Subcutaneous abdominal adipose tissue (tissue), 5 donors: Measurements from ENCODE around the gene PALD1.

Experiments used
- H3K27ac ChIP-seq: one replicate; pipeline ENCODE4 v1.7.0; 2013; ENCODE audit warnings: low read depth, mild to moderate bottlenecking, inconsistent platforms, low read length, moderate library complexity
- H3K27me3 ChIP-seq, 5 donors: one replicate each; pipeline ENCODE4 v1.7.0; 2013; ENCODE audit warnings: low read length in 5 of 5, inconsistent platforms in 1 of 5; ENCODE audit not compliant: control insufficient read depth in 5 of 5, insufficient read depth in 4 of 5
- H3K36me3 ChIP-seq, 5 donors: one replicate each; pipeline ENCODE4 v1.7.0; 2013; ENCODE audit warnings: low read length in 5 of 5; ENCODE audit not compliant: control insufficient read depth in 5 of 5, insufficient read depth in 5 of 5
- H3K4me1 ChIP-seq, 5 donors: one replicate each; pipeline ENCODE4 v1.7.0; 2013; ENCODE audit warnings: low read length in 5 of 5, mild to moderate bottlenecking in 3 of 5, moderate library complexity in 1 of 5; ENCODE audit not compliant: control insufficient read depth in 5 of 5, insufficient read depth in 5 of 5
- H3K4me3 ChIP-seq, 5 donors: one replicate each; pipeline ENCODE4 v1.7.0; 2013; ENCODE audit warnings: low read length in 5 of 5, low read depth in 1 of 5
- H3K9ac ChIP-seq, 5 donors: one replicate each; pipeline ENCODE4 v1.7.0; 2013; ENCODE audit warnings: low read length in 5 of 5, mild to moderate bottlenecking in 4 of 5, moderate library complexity in 3 of 5
- H3K9me3 ChIP-seq, 5 donors: one replicate each; pipeline ENCODE4 v1.7.0; 2013; ENCODE audit warnings: low read length in 5 of 5; ENCODE audit not compliant: control insufficient read depth in 5 of 5
- donor health status: healthy.
- donor health status: healthy.
- donor health status: healthy.
- donor health status: healthy.
- donor health status: healthy.

Gene PALD1

GRCh38 chr10:70599319-70599718, 120.8 kb downstream of the PALD1 start:
- H3K36me3 ChIP-seq: no peaks in the 10 kb centered on the region
- H3K9ac ChIP-seq: no peak overlapping the region
- H3K9me3 ChIP-seq: no peaks in the 10 kb centered on the region
- H3K27me3 ChIP-seq: peaks cover 0 to 3% (median 0%) of the 10 kb centered on the region in 5 donors
- no peaks in the 10 kb centered on the region for H3K4me1 ChIP-seq
- H3K4me3 ChIP-seq: no peak overlapping the region
- no peak overlapping the region for H3K27ac ChIP-seq

GRCh38 chr10:70599791-70600190, 121.2 kb downstream of the PALD1 start:
- H3K9me3 ChIP-seq: no peaks in the 10 kb centered on the region
- no peak overlapping the region for H3K4me3 ChIP-seq
- H3K27me3 ChIP-seq: peaks cover 0 to 2% (median 0%) of the 10 kb centered on the region in 5 donors
- H3K4me1 ChIP-seq: no peaks in the 10 kb centered on the region
- no peak overlapping the region for H3K27ac ChIP-seq
- no peaks in the 10 kb centered on the region for H3K36me3 ChIP-seq
- no peak overlapping the region for H3K9ac ChIP-seq

- Histone ChIP-seq H3K27ac (no peak overlapping the region), H3K4me3 (no peak overlapping the region), H3K4me1 (no peaks in the 10 kb centered on the region), H3K36me3 (no peaks in the 10 kb centered on the region), H3K27me3 (no peaks in the 10 kb centered on the region), H3K9ac (no peak overlapping the region), H3K9me3 (no peaks in the 10 kb centered on the region)
Observed at GRCh38 chr10:70600512-70601395, 122.2 kb downstream of the PALD1 start.

DNA sequence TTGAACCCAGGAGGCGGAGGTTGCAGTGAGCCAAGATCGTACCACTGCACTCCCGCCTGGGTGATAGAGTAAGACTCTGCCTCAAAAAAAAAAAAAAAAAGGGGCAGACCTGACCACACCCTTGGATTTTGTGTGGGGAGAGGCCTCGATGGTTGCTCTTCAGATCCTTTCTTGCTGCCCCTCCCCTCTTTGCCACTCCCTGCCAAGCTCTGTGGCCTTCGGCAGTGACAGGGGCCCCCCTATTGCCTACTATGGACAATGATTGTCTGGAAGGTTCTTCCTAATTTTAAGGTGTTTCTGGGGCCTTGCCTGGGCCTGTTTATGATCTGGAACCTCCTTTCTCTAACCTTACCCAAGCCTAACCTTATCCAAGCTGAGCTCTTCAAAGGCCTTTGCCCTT, 123.2 kb downstream of the PALD1 start:
- Histone ChIP-seq H3K4me1 (no peaks in the 10 kb centered on the region), H3K4me3 (peak overlapping the region in 2 of 5 donors; percentile 24 to 33), H3K27me3 (no peaks in the 10 kb centered on the region)

GRCh38 chr10:70602665-70603448, 124.3 kb downstream of the PALD1 start, which contains the start of gene PRF1:
Gene PRF1 (minus strand): TSS chr10:70602741. CDS start chr10:70600902, 1,839 bp downstream.
- Histone ChIP-seq H3K4me3 (peak within 1 kb of the TSS in 2 of 5 donors; percentile 24 to 33), H3K9me3 (no peaks in the 10 kb centered on the region), H3K27me3 (no peaks in the 10 kb centered on the region), H3K9ac (no peak within 1 kb of the TSS), H3K27ac (no peak within 1 kb of the TSS), H3K4me1 (no peaks in the 10 kb centered on the region), H3K36me3 (no peaks in the 10 kb centered on the region)

More for the DNA sequence above, 123.2 kb downstream of the PALD1 start:
- Histone ChIP-seq H3K27ac (no peak overlapping the region), H3K36me3 (no peaks in the 10 kb centered on the region), H3K9ac (no peak overlapping the region), H3K9me3 (no peaks in the 10 kb centered on the region)

GRCh38 chr10:70603449-70603801, 124.9 kb downstream of the PALD1 start:
- no peak overlapping the region for H3K4me3 ChIP-seq
- H3K4me1 ChIP-seq: no peaks in the 10 kb centered on the region
- no peaks in the 10 kb centered on the region for H3K9me3 ChIP-seq
- H3K9ac ChIP-seq: no peak overlapping the region
- H3K27ac ChIP-seq: no peak overlapping the region
- H3K36me3 ChIP-seq: no peaks in the 10 kb centered on the region
- no peaks in the 10 kb centered on the region for H3K27me3 ChIP-seq

- Histone ChIP-seq H3K9ac (no peak overlapping the region), H3K27me3 (no peaks in the 10 kb centered on the region), H3K4me3 (no peak overlapping the region), H3K27ac (no peak overlapping the region), H3K4me1 (no peaks in the 10 kb centered on the region), H3K36me3 (no peaks in the 10 kb centered on the region), H3K9me3 (no peaks in the 10 kb centered on the region)
Observed at GRCh38 chr10:70604106-70604505, 125.5 kb downstream of the PALD1 start.

GRCh38 chr10:70605161-70605560, 126.6 kb downstream of the PALD1 start:
- Histone ChIP-seq H3K4me1 (no peaks in the 10 kb centered on the region), H3K4me3 (no peak overlapping the region), H3K9ac (no peak overlapping the region), H3K27me3 (no peaks in the 10 kb centered on the region), H3K27ac (no peak overlapping the region), H3K36me3 (no peaks in the 10 kb centered on the region), H3K9me3 (no peaks in the 10 kb centered on the region)

DNA sequence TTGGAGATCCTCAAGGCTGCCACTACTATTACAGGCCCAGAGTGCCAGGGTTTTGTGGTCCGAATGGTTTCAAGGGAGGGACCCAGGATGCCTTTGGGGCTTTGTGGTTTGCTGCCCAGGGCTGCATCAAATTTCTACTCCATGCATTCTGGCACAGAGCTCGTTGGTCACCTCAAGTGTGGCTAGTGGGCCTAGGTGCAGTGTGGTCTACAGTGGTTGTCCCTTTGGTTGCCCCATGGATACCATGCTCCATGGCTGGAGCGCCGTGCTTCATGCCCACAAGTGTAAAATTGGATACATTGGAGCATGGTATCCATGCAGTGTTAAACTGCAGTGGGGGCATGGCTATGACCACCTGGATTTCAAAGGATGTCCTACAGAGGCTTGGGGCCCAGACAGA, 129.4 kb downstream of the PALD1 start:
- H3K4me3 ChIP-seq: no peak overlapping the region
- H3K9ac ChIP-seq: no peak overlapping the region
- H3K9me3 ChIP-seq: no peaks in the 10 kb centered on the region
- no peaks in the 10 kb centered on the region for H3K36me3 ChIP-seq
- no peaks in the 10 kb centered on the region for H3K4me1 ChIP-seq
- H3K27me3 ChIP-seq: no peaks in the 10 kb centered on the region
- H3K27ac ChIP-seq: no peak overlapping the region

- no peaks in the 10 kb centered on the region for H3K4me1 ChIP-seq
- H3K36me3 ChIP-seq: no peaks in the 10 kb centered on the region
- no peak overlapping the region for H3K4me3 ChIP-seq
- H3K27ac ChIP-seq: no peak overlapping the region
- H3K27me3 ChIP-seq: no peaks in the 10 kb centered on the region
- H3K9me3 ChIP-seq: peaks cover 0 to 7% (median 3%) of the 10 kb centered on the region in 5 donors
- no peak overlapping the region for H3K9ac ChIP-seq
Observed at GRCh38 chr10:70613941-70614340, 135.4 kb downstream of the PALD1 start.
